B cell (primary cell): ENCODE data around the gene CATSPERZ.

ENCODE experiments used
- EZH2 ChIP-seq: IDR thresholded peaks from 2 replicates; pipeline ENCODE4 v1.6.1; 2012; ENCODE audit warnings: borderline replicate concordance, low read depth, mild to moderate bottlenecking, moderate library complexity, low read length; ENCODE audit not compliant: insufficient read depth, poor library complexity, severe bottlenecking
- TF ChIP-seq, protein P1 (sequence below): fragments of 200-600 bp; IDR thresholded peaks from one replicate; pipeline ENCODE4 v1.8.0; 2022; ENCODE audit warnings: antibody characterized with exemption, mild to moderate bottlenecking

DNA sequence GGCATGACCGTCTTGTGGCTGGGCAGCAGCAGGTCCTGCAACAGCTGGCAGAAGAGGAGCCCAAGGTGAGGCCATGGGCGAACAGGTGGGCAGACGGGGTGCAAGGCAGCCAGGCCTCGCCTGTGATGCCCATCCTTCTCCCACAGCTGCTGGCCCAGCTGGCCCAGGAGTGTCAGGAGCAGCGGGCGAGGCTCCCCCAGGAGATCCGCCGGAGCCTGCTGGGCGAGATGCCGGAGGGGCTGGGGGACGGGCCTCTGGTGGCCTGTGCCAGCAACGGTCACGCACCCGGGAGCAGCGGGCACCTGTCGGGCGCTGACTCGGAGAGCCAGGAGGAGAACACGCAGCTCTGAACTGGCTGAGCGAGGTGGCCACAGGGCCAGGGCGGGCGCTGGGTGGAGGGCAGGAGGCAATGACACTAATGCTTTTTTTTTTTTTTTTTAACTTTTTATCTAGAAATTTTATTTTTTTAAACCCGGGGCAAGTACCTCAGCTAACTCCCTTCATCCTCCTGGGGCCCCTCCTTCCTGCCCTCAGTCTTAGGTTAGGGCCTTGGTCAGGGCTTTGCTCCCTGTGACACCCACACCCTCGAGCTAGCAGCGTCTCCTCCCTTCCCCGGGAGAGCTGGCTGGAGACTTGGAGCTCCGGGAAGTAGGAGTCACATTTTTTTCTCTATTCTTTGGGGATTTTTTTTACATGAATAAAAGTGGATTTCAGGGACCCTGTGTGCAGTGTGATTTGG is 32.8 kb upstream of the CATSPERZ start:
- TF ChIP-seq EZH2 = no peak
- TF ChIP-seq, protein P1, sequence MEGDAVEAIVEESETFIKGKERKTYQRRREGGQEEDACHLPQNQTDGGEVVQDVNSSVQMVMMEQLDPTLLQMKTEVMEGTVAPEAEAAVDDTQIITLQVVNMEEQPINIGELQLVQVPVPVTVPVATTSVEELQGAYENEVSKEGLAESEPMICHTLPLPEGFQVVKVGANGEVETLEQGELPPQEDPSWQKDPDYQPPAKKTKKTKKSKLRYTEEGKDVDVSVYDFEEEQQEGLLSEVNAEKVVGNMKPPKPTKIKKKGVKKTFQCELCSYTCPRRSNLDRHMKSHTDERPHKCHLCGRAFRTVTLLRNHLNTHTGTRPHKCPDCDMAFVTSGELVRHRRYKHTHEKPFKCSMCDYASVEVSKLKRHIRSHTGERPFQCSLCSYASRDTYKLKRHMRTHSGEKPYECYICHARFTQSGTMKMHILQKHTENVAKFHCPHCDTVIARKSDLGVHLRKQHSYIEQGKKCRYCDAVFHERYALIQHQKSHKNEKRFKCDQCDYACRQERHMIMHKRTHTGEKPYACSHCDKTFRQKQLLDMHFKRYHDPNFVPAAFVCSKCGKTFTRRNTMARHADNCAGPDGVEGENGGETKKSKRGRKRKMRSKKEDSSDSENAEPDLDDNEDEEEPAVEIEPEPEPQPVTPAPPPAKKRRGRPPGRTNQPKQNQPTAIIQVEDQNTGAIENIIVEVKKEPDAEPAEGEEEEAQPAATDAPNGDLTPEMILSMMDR = no peak
